BLaER1 (cell line): ENCODE data around the gene AKT1S1.

Experiments used
- H3K27ac ChIP-seq: shearing (Covaris generic); formaldehyde crosslinking; 2 replicates; pipeline ENCODE4 v1.8.1; 2022
- H3K27me3 ChIP-seq: shearing (Covaris generic); formaldehyde crosslinking; 2 replicates; pipeline ENCODE4 v1.8.1; 2022
- H3K36me3 ChIP-seq: shearing (Covaris generic); formaldehyde crosslinking; 2 replicates; pipeline ENCODE4 v1.8.1; 2022
- H3K4me1 ChIP-seq: shearing (Covaris generic); formaldehyde crosslinking; 2 replicates; pipeline ENCODE4 v1.8.1; 2022
- H3K4me2 ChIP-seq: shearing (Covaris generic); formaldehyde crosslinking; 2 replicates; pipeline ENCODE4 v1.8.1; 2022
- H3K4me3 ChIP-seq: shearing (Covaris generic); formaldehyde crosslinking; 2 replicates; pipeline ENCODE4 v1.8.1; 2022
- H3K9ac ChIP-seq: shearing (Covaris generic); formaldehyde crosslinking; 2 replicates; pipeline ENCODE4 v1.8.1; 2022
- H3K9me3 ChIP-seq: shearing (Covaris generic); formaldehyde crosslinking; 2 replicates; pipeline ENCODE4 v1.8.1; 2022
- H4K20me1 ChIP-seq: shearing (Covaris generic); formaldehyde crosslinking; 2 replicates; pipeline ENCODE4 v1.8.1; 2022
- Cebpa-rat ChIP-seq: shearing (Covaris generic); IDR thresholded peaks from 2 replicates; pipeline ENCODE4 v1.8.1; 2022

Gene AKT1S1

DNA sequence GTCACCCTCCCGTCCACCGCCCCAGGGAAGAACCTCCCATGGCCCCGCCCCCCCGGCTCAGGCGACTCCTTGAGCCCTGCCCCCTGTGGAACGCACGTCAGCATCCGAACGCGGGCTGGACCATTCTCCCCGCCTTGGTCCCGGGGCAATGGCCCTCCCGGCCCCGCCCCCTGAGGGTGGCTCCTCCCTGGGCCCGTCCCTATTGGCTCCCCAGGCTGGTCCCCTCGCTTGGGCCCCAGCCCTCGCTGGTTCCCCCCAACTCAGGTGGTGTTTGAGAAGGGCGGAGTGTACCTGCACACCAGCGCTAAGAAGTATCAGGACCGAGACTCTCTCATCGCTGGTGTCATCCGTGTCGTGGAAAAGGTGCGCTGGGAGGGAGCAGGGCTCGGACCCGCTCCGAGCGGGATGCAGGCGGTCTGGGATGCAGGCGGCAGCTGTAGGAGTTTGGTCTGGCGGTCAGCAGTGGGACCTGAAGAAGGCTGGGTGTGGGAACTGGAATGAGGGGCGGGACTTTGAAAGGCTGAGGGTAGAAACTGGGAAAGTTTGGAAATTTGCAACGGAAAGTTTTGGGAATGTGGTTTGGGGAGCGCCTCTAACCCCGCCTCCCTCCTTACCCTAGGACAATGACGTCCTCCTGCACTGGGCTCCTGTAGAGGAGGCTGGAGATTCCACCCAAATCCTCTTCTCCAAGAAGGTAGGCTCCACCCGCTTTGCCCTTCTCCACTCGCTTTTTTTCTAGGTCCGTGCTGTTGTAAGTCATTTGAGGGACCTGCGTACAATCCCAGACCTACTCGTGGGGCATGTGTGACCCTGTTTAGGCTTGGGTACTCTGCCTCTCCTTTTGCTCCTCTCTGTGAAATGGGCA is 956 bp upstream of the AKT1S1 start:
- Histone ChIP-seq H3K36me3 (peaks cover 38% of the 10 kb centered on the region), H3K4me2 (peak overlapping the region; percentile 90), H3K27ac (peak overlapping the region; percentile 97), H3K4me1 (peaks cover 47% of the 10 kb centered on the region), H3K9ac (peak overlapping the region; percentile 96), H4K20me1 (no peaks in the 10 kb centered on the region; the same call in 1 of the 2 replicates), H3K27me3 (no peaks in the 10 kb centered on the region), H3K4me3 (peak overlapping the region; percentile 86), H3K9me3 (peaks cover 5% of the 10 kb centered on the region; the same call in 1 of the 2 replicates)
- no peak for TF ChIP-seq Cebpa-rat

DNA sequence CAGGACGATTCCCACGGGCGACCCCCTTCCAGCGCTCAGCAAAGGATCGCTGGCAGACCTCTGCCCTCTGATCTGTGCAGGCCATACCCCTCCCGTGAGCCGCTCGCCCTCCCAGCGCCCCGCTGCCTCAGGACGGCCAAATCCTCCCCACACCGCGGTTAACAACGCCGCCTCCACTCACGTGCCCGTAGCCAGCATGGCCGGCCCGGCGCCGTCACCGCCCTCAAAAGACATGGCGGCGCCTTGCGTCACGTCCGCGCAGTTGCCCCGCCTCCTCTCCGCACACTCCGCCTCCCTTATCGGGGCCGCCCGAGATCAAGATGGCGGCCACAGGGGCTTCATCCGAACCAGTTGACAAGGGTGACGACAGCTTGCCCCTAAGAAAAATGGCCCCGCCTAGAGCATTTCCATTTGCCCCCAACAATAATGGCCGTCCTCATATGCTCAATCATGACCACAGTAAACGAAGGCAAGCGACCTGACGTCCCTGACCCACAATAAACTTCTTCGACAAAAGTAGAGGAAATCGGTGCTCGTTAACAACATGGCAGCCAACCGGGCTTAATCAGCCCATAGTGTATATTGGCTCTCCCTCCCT is 634 bp downstream of the AKT1S1 start:
- Histone ChIP-seq H3K4me3 (peak overlapping the region; percentile 86), H3K36me3 (peaks cover 28% of the 10 kb centered on the region), H3K4me2 (peak overlapping the region; percentile 95), H3K27me3 (no peaks in the 10 kb centered on the region), H4K20me1 (no peaks in the 10 kb centered on the region; the same call in 1 of the 2 replicates), H3K9ac (peak overlapping the region; percentile 96), H3K4me1 (peaks cover 46% of the 10 kb centered on the region), H3K9me3 (no peaks in the 10 kb centered on the region), H3K27ac (peak overlapping the region; percentile 97)
- no peak for TF ChIP-seq Cebpa-rat

- no peaks in the 10 kb centered on the region for H3K27me3 ChIP-seq
- H3K4me2 ChIP-seq = peak overlapping the region; percentile 95
- H3K4me1 ChIP-seq = peaks cover 42% of the 10 kb centered on the region
- peak overlapping the region; percentile 97 for H3K27ac ChIP-seq
- H3K4me3 ChIP-seq = peak overlapping the region; percentile 86
- H3K36me3 ChIP-seq = peaks cover 28% of the 10 kb centered on the region
- TF ChIP-seq Cebpa-rat = no peak
- no peaks in the 10 kb centered on the region; the same call in 1 of the 2 replicates for H4K20me1 ChIP-seq
- no peaks in the 10 kb centered on the region for H3K9me3 ChIP-seq
- H3K9ac ChIP-seq = peak overlapping the region; percentile 96
Observed at GRCh38 chr19:49875857-49876421, 1.2 kb downstream of the AKT1S1 start.

GRCh38 chr19:49875177-49875576 is 2.0 kb downstream of the AKT1S1 start:
- Histone ChIP-seq H3K4me3 (peak overlapping the region; percentile 86), H3K4me1 (peaks cover 42% of the 10 kb centered on the region), H3K27ac (peak overlapping the region; percentile 97), H3K9ac (peak overlapping the region; percentile 96), H3K9me3 (no peaks in the 10 kb centered on the region), H3K4me2 (peak overlapping the region; percentile 95), H3K36me3 (peaks cover 22% of the 10 kb centered on the region), H3K27me3 (no peaks in the 10 kb centered on the region), H4K20me1 (no peaks in the 10 kb centered on the region; the same call in 1 of the 2 replicates)
- no peak for TF ChIP-seq Cebpa-rat

- H3K9ac ChIP-seq = peak overlapping the region; percentile 96
- H3K27me3 ChIP-seq = no peaks in the 10 kb centered on the region
- no peaks in the 10 kb centered on the region for H3K9me3 ChIP-seq
- no peak overlapping the region for H3K4me3 ChIP-seq
- no peak for TF ChIP-seq Cebpa-rat
- H3K27ac ChIP-seq = peak overlapping the region; percentile 97; the same call in 1 of the 2 replicates
- peaks cover 17% of the 10 kb centered on the region for H3K36me3 ChIP-seq
- H3K4me1 ChIP-seq = peaks cover 44% of the 10 kb centered on the region
- peak overlapping the region; percentile 95 for H3K4me2 ChIP-seq
- no peaks in the 10 kb centered on the region; the same call in 1 of the 2 replicates for H4K20me1 ChIP-seq
Observed at GRCh38 chr19:49874503-49875157, 2.5 kb downstream of the AKT1S1 start.

DNA sequence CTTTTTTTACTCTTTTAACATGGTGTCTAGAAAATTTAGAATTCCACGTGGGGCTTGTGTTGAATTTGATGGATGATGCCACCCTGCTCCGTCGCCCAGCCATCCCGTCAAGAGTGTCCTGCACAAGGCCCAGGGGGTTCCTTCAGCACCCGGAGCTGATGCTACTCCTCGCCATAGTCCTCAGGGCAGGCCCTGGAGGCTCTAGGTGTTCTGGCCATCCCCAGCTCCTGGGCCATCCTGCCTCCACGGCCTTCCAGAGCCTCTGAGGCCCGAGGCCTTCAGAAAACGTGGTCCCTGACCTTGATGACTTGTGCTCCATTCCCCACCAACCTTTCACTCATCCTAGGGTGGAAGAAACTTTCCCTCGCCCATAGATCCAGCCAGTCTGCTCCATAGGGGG is 3.3 kb downstream of the AKT1S1 start:
- peaks cover 40% of the 10 kb centered on the region for H3K4me1 ChIP-seq
- H3K9me3 ChIP-seq = no peaks in the 10 kb centered on the region
- H3K4me3 ChIP-seq = no peak overlapping the region
- no peak overlapping the region for H3K4me2 ChIP-seq
- no peaks in the 10 kb centered on the region for H3K27me3 ChIP-seq
- peak overlapping the region; percentile 18; the same call in 1 of the 2 replicates for H3K27ac ChIP-seq
- TF ChIP-seq Cebpa-rat = no peak
- no peaks in the 10 kb centered on the region; the same call in 1 of the 2 replicates for H4K20me1 ChIP-seq
- peaks cover 17% of the 10 kb centered on the region for H3K36me3 ChIP-seq
- H3K9ac ChIP-seq = peak overlapping the region; percentile 43; the same call in 1 of the 2 replicates

DNA sequence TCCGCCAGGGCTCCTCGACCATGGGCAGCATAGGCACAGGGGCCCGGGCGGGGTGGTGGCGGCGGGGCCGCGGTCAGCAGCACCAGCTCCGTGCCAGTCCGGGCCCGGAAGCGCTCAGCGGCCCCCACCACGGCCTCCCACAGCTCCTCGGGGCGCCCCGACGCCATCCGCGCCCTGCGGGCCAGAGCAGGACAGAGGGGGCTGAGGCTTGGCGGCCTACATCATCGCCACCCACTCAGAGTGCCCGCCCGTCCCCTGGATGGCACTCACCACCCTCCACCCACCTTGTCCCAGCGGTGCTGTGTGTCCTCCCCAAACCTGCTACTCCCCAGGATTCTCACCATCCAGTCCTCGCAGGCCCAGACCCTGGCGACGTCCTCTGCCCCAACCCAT is 4.0 kb downstream of the AKT1S1 start:
- no peak overlapping the region; the same call in 1 of the 2 replicates for H3K27ac ChIP-seq
- H3K9me3 ChIP-seq = no peaks in the 10 kb centered on the region
- H3K4me2 ChIP-seq = no peak overlapping the region
- H3K36me3 ChIP-seq = peaks cover 17% of the 10 kb centered on the region
- no peaks in the 10 kb centered on the region for H3K27me3 ChIP-seq
- no peaks in the 10 kb centered on the region for H4K20me1 ChIP-seq
- H3K4me3 ChIP-seq = no peak overlapping the region
- H3K9ac ChIP-seq = peak overlapping the region; percentile 43; the same call in 1 of the 2 replicates
- peaks cover 40% of the 10 kb centered on the region for H3K4me1 ChIP-seq
- no peak for TF ChIP-seq Cebpa-rat

- no peaks in the 10 kb centered on the region for H4K20me1 ChIP-seq
- peaks cover 44% of the 10 kb centered on the region for H3K4me1 ChIP-seq
- H3K4me2 ChIP-seq = no peak overlapping the region
- TF ChIP-seq Cebpa-rat = no peak
- no peak overlapping the region; the same call in 1 of the 2 replicates for H3K9ac ChIP-seq
- no peaks in the 10 kb centered on the region for H3K9me3 ChIP-seq
- no peak overlapping the region for H3K4me3 ChIP-seq
- no peaks in the 10 kb centered on the region for H3K27me3 ChIP-seq
- H3K36me3 ChIP-seq = peaks cover 17% of the 10 kb centered on the region
- no peak overlapping the region for H3K27ac ChIP-seq
Observed at GRCh38 chr19:49872245-49873128, 4.7 kb downstream of the AKT1S1 start.
